HepG2 (cell line): ENCODE results near the gene PLIN5. TPM values are rescaled to one million over a fixed set of nuclear protein-coding genes. Genes with fewer than 3 reads are reported as not detected.

Experiments used
- ATAC-seq: fragments of 200-7000 bp; cut with Tn5 transposase; 3 replicates; pipeline ENCODE4 v1.9.1; 2020; ENCODE audit warnings: mild to moderate bottlenecking, moderate library complexity
- BruUV-seq: library from RNA; stranded (reverse); fragments of 400-500 nt; replicated peaks from 2 replicates; lab custom pipeline; 2021; lab: Mats Ljungman, UMichigan
- CTCF ChIA-PET: fragments of 300-600 bp; formaldehyde crosslinking; extraction: SDS; loops from one replicate; lab custom pipeline; 2021; ENCODE audit warnings: low total read pairs, inconsistent platforms, low intra/inter-chr PET ratio; lab: Yijun Ruan, JAX
- POLR2A ChIA-PET: fragments of 350-600 bp; sonication (Branson Sonifier 250); formaldehyde crosslinking; loops from one replicate; lab custom pipeline; 2020; ENCODE audit warnings: antibody characterized with exemption, inconsistent platforms; lab: Yijun Ruan, JAX
- DNase-seq: peaks from one replicate; pipeline ENCODE4 v3.0.0-alpha.2; 2015; ENCODE audit warnings: low spot score
- FAIRE-seq: peaks from 3 replicates; lab custom pipeline; 2011; peaks lifted over from hg19 to GRCh38; lab: Jason Lieb, UNC
- H2AFZ ChIP-seq: one replicate; pipeline ENCODE4 v1.6.1; 2011; ENCODE audit warnings: low read length, inconsistent platforms
- H3K27ac ChIP-seq: fragments of 300-600 bp; 3 replicates; pipeline ENCODE4 v1.8.0; 2011; ENCODE audit warnings: mixed run types, mild to moderate bottlenecking, mixed read lengths, low read length, inconsistent platforms; ENCODE audit not compliant: insufficient read depth; ENCODE audit errors: extremely low read length
- H3K27me3 ChIP-seq, 2 experiments: fragments of 200-600 bp in 1 of 2; 2 replicates in 1 of 2; 3 replicates in 1 of 2; pipeline versions ENCODE4 v1.6.0 to v1.8.0; 2011; ENCODE audit warnings: low read length in 2 of 2, mild to moderate bottlenecking in 2 of 2, moderate library complexity in 2 of 2, inconsistent platforms in 1 of 2; ENCODE audit not compliant: insufficient read depth in 2 of 2, control insufficient read depth in 1 of 2
- H3K36me3 ChIP-seq, 2 experiments: fragments of 200-600 bp in 1 of 2; replicated peaks in 1 of 2; 2 replicates in 1 of 2; 3 replicates in 1 of 2; pipeline versions ENCODE4 v1.5.1 to v1.8.0; 2011; ENCODE audit warnings: low read length in 2 of 2, inconsistent platforms in 1 of 2; ENCODE audit not compliant: insufficient read depth in 2 of 2, control insufficient read depth in 1 of 2
- H3K4me1 ChIP-seq: 2 replicates; pipeline ENCODE4 v1.5.1; 2012; ENCODE audit warnings: low read length, inconsistent platforms; ENCODE audit not compliant: insufficient read depth
- H3K4me2 ChIP-seq: 2 replicates; pipeline ENCODE4 v1.6.0; 2011; ENCODE audit warnings: low read depth, low read length, inconsistent platforms
- H3K4me3 ChIP-seq, 3 experiments: fragments of 200-600 bp in 1 of 3; sonication (generic), shearing (Covaris generic) in 1 of 3; replicated peaks in 1 of 3; 2 replicates each; pipeline ENCODE4 v1.5.1; 2011 to 2016; ENCODE audit warnings: low read length in 3 of 3, inconsistent platforms in 2 of 3, low read depth in 2 of 3, mild to moderate bottlenecking in 2 of 3, control low read depth in 1 of 3, mixed read lengths in 1 of 3; ENCODE audit not compliant: insufficient read depth in 1 of 3
- H3K79me2 ChIP-seq: one replicate; pipeline ENCODE4 v1.6.1; 2011; ENCODE audit warnings: low read length, inconsistent platforms; ENCODE audit not compliant: insufficient read depth
- H3K9ac ChIP-seq: 2 replicates; pipeline ENCODE4 v1.6.0; 2011; ENCODE audit warnings: mild to moderate bottlenecking, low read depth, low read length, inconsistent platforms; ENCODE audit not compliant: insufficient read depth
- H3K9me3 ChIP-seq: 2 replicates; pipeline ENCODE4 v1.5.1; 2012; ENCODE audit warnings: mild to moderate bottlenecking, low read length
- H4K20me1 ChIP-seq: 2 replicates; pipeline ENCODE4 v1.6.0; 2011; ENCODE audit warnings: inconsistent platforms, mild to moderate bottlenecking, low read length, moderate library complexity; ENCODE audit not compliant: insufficient read depth
- AHR ChIP-seq: IDR thresholded peaks from 2 replicates; pipeline ENCODE4 v1.6.1; 2018; ENCODE audit warnings: missing genetic modification reagents, missing compliant biosample characterization
- CBX2 ChIP-seq, 2 experiments: fragments of 200-600 bp in 1 of 2; sonication (generic); formaldehyde crosslinking in 1 of 2; IDR thresholded peaks; 2 replicates each; pipeline versions ENCODE4 v1.7.0 to v1.8.1; 2018 to 2022; ENCODE audit warnings: low read depth in 2 of 2, low read length in 1 of 2, mild to moderate bottlenecking in 1 of 2, missing genetic modification reagents in 1 of 2
- CREB1 ChIP-seq, 2 experiments: fragments of 450-650 bp in 1 of 2; IDR thresholded peaks; 2 replicates each; pipeline ENCODE4 v1.6.1; 2016 to 2017; ENCODE audit warnings: control low read depth in 1 of 2, mild to moderate bottlenecking in 1 of 2, missing compliant biosample characterization in 1 of 2, missing genetic modification characterization in 1 of 2
- ETV5 ChIP-seq: IDR thresholded peaks from 2 replicates; pipeline ENCODE4 v1.6.1; 2018; ENCODE audit warnings: missing biosample characterization, missing genetic modification reagents, inconsistent platforms, borderline replicate concordance
- GPBP1L1 ChIP-seq: sonication (generic); formaldehyde crosslinking; IDR thresholded peaks from 2 replicates; pipeline ENCODE4 v1.5.0; 2020; ENCODE audit warnings: mild to moderate bottlenecking, missing genetic modification reagents
- GTF3A ChIP-seq: sonication (generic); formaldehyde crosslinking; conservative IDR thresholded peaks from 2 replicates; pipeline ENCODE4 v1.4.0; 2020; ENCODE audit warnings: mild to moderate bottlenecking, missing genetic modification reagents
- MAFK ChIP-seq, 2 experiments: IDR thresholded peaks in 1 of 2; conservative IDR thresholded peaks in 1 of 2; 2 replicates each; pipeline ENCODE4 v1.6.1; 2011; ENCODE audit warnings: improper control_type of control experiment in 2 of 2, low read length in 2 of 2
- MTA3 ChIP-seq: sonication (generic); formaldehyde crosslinking; IDR thresholded peaks from 2 replicates; pipeline ENCODE4 v1.4.0; 2020; ENCODE audit warnings: missing genetic modification reagents
- NFRKB ChIP-seq: fragments of 450-650 bp; IDR thresholded peaks from 2 replicates; pipeline ENCODE4 v1.6.1; 2017
- TFDP1 ChIP-seq: IDR thresholded peaks from 2 replicates; pipeline ENCODE4 v1.6.1; 2016; ENCODE audit warnings: missing compliant biosample characterization, missing genetic modification reagents, borderline replicate concordance
- ZBTB37 ChIP-seq: sonication (generic); formaldehyde crosslinking; IDR thresholded peaks from 2 replicates; pipeline ENCODE4 v1.4.0; 2020; ENCODE audit warnings: mild to moderate bottlenecking, missing genetic modification reagents
- ZBTB42 ChIP-seq: sonication (generic); formaldehyde crosslinking; IDR thresholded peaks from 2 replicates; pipeline ENCODE4 v1.5.0; 2020; ENCODE audit warnings: mild to moderate bottlenecking, missing genetic modification reagents
- ZGPAT ChIP-seq: IDR thresholded peaks from 2 replicates; pipeline ENCODE4 v1.6.1; 2016; ENCODE audit warnings: mild to moderate bottlenecking
- ZNF441 ChIP-seq: sonication (generic); formaldehyde crosslinking; IDR thresholded peaks from 2 replicates; pipeline ENCODE4 v1.7.0; 2021; ENCODE audit warnings: missing genetic modification reagents, borderline replicate concordance
- ZNF451 ChIP-seq: sonication (generic); formaldehyde crosslinking; IDR thresholded peaks from 2 replicates; pipeline ENCODE4 v1.5.0; 2020; ENCODE audit warnings: mild to moderate bottlenecking, missing genetic modification reagents
- ZNF598 ChIP-seq: sonication (generic); formaldehyde crosslinking; IDR thresholded peaks from 2 replicates; pipeline ENCODE4 v1.5.1; 2020; ENCODE audit warnings: mild to moderate bottlenecking, missing genetic modification reagents, borderline replicate concordance
- WGBS: methylation state at CpG from one replicate; pipeline ENCODE4 v1.1.6; 2017; ENCODE audit warnings: low lambda C conversion rate; 5-methylcytosine and 5-hydroxymethylcytosine counted together
- in situ Hi-C: cut with HindIII; loops from 2 replicates; pipeline ENCODE4 v1.10.0; 2017; ENCODE audit warnings: low pct_unique_long_range_greater_than_20kb; ENCODE audit not compliant: extremely low pct_ligation_motif_present
- intact Hi-C: fragments of 100-400 bp; cut with micrococcal nuclease; formaldehyde crosslinking; loops from one replicate; pipeline ENCODE4 v1.10.0; 2022; ENCODE audit not compliant: unreplicated experiment
- polyA plus RNA-seq, 8 experiments: library from polyadenylated mRNA; depleted of rRNA in 3 of 8; stranded (reverse) in 7 of 8; unstranded in 1 of 8; fragments of >200 nt; fragmentation: Illumina TruSeq in 4 of 8; extraction: Trizol in 4 of 8; gene quantifications; 2 replicates each; pipeline versions ENCODE4 v1.2.1 to v1.2.3, GENCODE V29; 2011 to 2016; ENCODE audit warnings: low read depth in 4 of 8, missing spikeins in 1 of 8, mixed read lengths in 1 of 8; ENCODE audit not compliant: insufficient read depth in 1 of 8
- total RNA-seq, 5 experiments: library from RNA; depleted of rRNA; stranded (reverse); fragments of >200 nt; fragmentation: Illumina TruSeq; extraction: Trizol; gene quantifications; 2 replicates each; pipeline ENCODE4 v1.2.3, GENCODE V29; 2016; ENCODE audit warnings: low read depth in 1 of 5

Gene PLIN5
- total and polyA plus RNA-seq, 2 of the 13 experiments (the other 11 are each of a cell fraction or from before 2014, with no cell fraction given): 1.8 to 4.8 TPM

- POLR2A ChIA-PET: interaction anchor here (1.4 to 2.4 kb wide), 2 partner anchors 37 to 39 kb away, joined by 3 to 9 read pairs; no protein-coding TSS in a partner anchor
- BruUV-seq: no TSS peak
- peak overlapping the region; percentile 70 for H3K9ac ChIP-seq
- WGBS: no CpG with 5 or more reads among the region's 49 CpGs
- in situ Hi-C loops: no loop called here
- CTCF ChIA-PET: no interaction called here
- H3K9me3 ChIP-seq: no peaks in the 10 kb centered on the region
- no peak overlapping the region for H2AFZ ChIP-seq
- peaks cover 11% of the 10 kb centered on the region; the same call in 1 of the 2 replicates for H4K20me1 ChIP-seq
- peak; percentile 97 for DNase-seq
- ATAC-seq: peak; percentile 89
- intact Hi-C loops: no loop called here
- H3K79me2 ChIP-seq: peaks cover 21% of the 10 kb centered on the region
- H3K4me3 ChIP-seq: peak overlapping the region; percentile 68 to 85 (median 68)
- peak; percentile 96 for FAIRE-seq
- H3K4me2 ChIP-seq: peak overlapping the region; percentile 85
- no peaks in the 10 kb centered on the region for H3K27me3 ChIP-seq
- H3K4me1 ChIP-seq: peaks cover 82% of the 10 kb centered on the region
- H3K27ac ChIP-seq: peak overlapping the region; percentile 97
- peaks cover 0 to under 1% of the 10 kb centered on the region in 2 experiments; a peak in 1 of 5 replicates for H3K36me3 ChIP-seq
- 0 out of 2 replicates have a peak, but pooled peaks have one; percentile 38 for TF ChIP-seq ZNF441 (CRISPR knock-in tag)
- TF ChIP-seq ETV5 (CRISPR knock-in tag): peak; percentile 87
- TF ChIP-seq CREB1 (IDR thresholded peaks at IDR 0.05): no peak
- TF ChIP-seq CREB1 (CRISPR knock-in tag; IDR thresholded peaks at IDR 0.05): no peak
- TF ChIP-seq ZGPAT: peak; percentile 89; the same call in 1 of the 2 replicates
- peak; percentile 65; the same call in 1 of the 2 replicates for TF ChIP-seq AHR (CRISPR knock-in tag)
- TF ChIP-seq ZBTB42: peak; percentile 67; the same call in 1 of the 2 replicates
- no peak for TF ChIP-seq NFRKB
- TF ChIP-seq GPBP1L1 (CRISPR knock-in tag): no peak
- TF ChIP-seq ZNF598: no peak
- no peak for TF ChIP-seq MAFK (conservative IDR thresholded peaks at IDR 0.05 in 1 of 2, IDR thresholded peaks at IDR 0.05 in 1 of 2; ENCODE audit: low read length in 2 of 2)
- TF ChIP-seq MTA3: no peak
- TF ChIP-seq CBX2 (IDR thresholded peaks at IDR 0.05; ENCODE audit: low read depth, low read length): no peak
- no peak for TF ChIP-seq CBX2 (CRISPR knock-in tag; IDR thresholded peaks at IDR 0.05; ENCODE audit: low read depth)
- peak; percentile 57; the same call in 1 of the 2 replicates for TF ChIP-seq TFDP1 (CRISPR knock-in tag)
- TF ChIP-seq GTF3A (CRISPR knock-in tag): 0 out of 2 replicates have a peak, but pooled peaks have one; percentile 43
- peak; percentile 50; the same call in 1 of the 2 replicates for TF ChIP-seq ZNF451
- no peak for TF ChIP-seq ZBTB37 (CRISPR knock-in tag)
Observed at GRCh38 chr19:4583961-4584669, 49.1 kb upstream of the PLIN5 start.
